ENCODE data around the gene GRID2.

DNA sequence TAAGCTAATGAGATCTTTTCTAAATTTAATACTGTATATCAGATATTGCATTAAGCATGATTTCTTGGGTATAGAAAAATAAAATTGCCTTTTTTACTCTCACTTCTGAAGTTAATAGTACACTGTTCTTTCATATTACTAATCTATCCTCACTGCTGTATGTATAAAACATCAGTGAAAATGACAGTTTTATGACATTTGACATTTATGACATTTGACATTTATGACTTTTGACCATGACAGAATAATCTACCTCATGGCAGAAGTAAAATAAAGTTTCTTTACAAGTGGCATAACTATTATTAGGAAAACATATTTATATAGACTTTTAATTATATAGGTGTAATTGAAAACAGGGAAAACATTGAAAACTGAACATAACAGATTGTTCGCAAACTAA, 13.3 kb downstream of the GRID2 start:
- no peak for TF ChIP-seq POLR2AphosphoS5 (IDR thresholded peaks at IDR 0.05; ENCODE audit: low read depth, low read length)
- TF ChIP-seq POLR2A (IDR thresholded peaks at IDR 0.05; ENCODE audit: low read depth, low read length): no peak

Measured in GM12891 (cell line).